T-cell (primary cell): ENCODE measurements around the gene PTCRA. TPM values are rescaled to one million over a fixed set of nuclear protein-coding genes. Genes with fewer than 3 reads are reported as not detected.
A peak's percentile ranks its signal among the peaks of the same experiment; 100 is the strongest.

Source experiments
- ATAC-seq, 4 experiments: fragments of 200-7000 bp in 3 of 4; fragments of 150-1000 bp in 1 of 4; cut with Tn5 transposase; replicated peaks in 1 of 4; 1 replicate in 3 of 4; 2 replicates in 1 of 4; pipeline ENCODE4 v1.10.0; 2021; ENCODE audit warnings: moderate library complexity in 3 of 4, mild to moderate bottlenecking in 2 of 4, moderate number of reproducible peaks in 1 of 4
- CTCF ChIA-PET, 2 donors: fragments of 300-600 bp; sonication (Branson Sonifier 250); formaldehyde crosslinking; loops; one replicate each; lab custom pipeline; 2022; ENCODE audit warnings: antibody characterized with exemption in 2 of 2; lab: Charles Lee
- POLR2A ChIA-PET, 2 donors: fragments of 300-600 bp; sonication (Branson Sonifier 250); formaldehyde crosslinking; loops; one replicate each; lab custom pipeline; 2022; ENCODE audit warnings: antibody characterized with exemption in 2 of 2; lab: Charles Lee
- DNase-seq, 35 experiments: peaks; one replicate each; pipeline versions ENCODE4 v3.0.0 to v3.0.0-alpha.2; 2013 to 2023
- H3K27ac ChIP-seq: one replicate; pipeline ENCODE4 v1.5.1; 2013; ENCODE audit warnings: low read length
- H3K27me3 ChIP-seq, 2 experiments: replicated peaks in 1 of 2; 1 replicate in 1 of 2; 2 replicates in 1 of 2; pipeline versions ENCODE4 v1.6.1 to v1.7.0; 2013; ENCODE audit warnings: low read length in 1 of 2, mixed read lengths in 1 of 2; ENCODE audit not compliant: control insufficient read depth in 2 of 2, insufficient read depth in 2 of 2; ENCODE audit errors: extremely low read depth in 1 of 2
- H3K36me3 ChIP-seq, 2 donors: 1 replicate in 1 of 2; 2 replicates in 1 of 2; pipeline versions ENCODE4 v1.6.1 to v1.7.0; 2013; ENCODE audit warnings: low read length in 1 of 2; ENCODE audit not compliant: control insufficient read depth in 2 of 2, insufficient read depth in 1 of 2; ENCODE audit errors: extremely low read depth in 1 of 2
- H3K4me1 ChIP-seq, 2 experiments: 1 replicate in 1 of 2; 2 replicates in 1 of 2; pipeline versions ENCODE4 v1.6.1 to v1.7.0; 2013; ENCODE audit warnings: low read length in 2 of 2, mixed read lengths in 1 of 2; ENCODE audit not compliant: insufficient read depth in 2 of 2, control insufficient read depth in 1 of 2; ENCODE audit errors: extremely low read depth in 1 of 2
- H3K4me3 ChIP-seq, 2 donors: 1 replicate in 1 of 2; 2 replicates in 1 of 2; pipeline versions ENCODE4 v1.5.1 to v1.7.0; 2013; ENCODE audit warnings: mild to moderate bottlenecking in 2 of 2, low read length in 1 of 2, moderate library complexity in 1 of 2; ENCODE audit not compliant: control insufficient read depth in 1 of 2; ENCODE audit errors: extremely low read depth in 1 of 2
- H3K9me3 ChIP-seq: 2 replicates; pipeline ENCODE4 v1.7.0; 2013
- H3K27ac Mint-ChIP-seq, 2 donors: one replicate each; pipeline ENCODE4 v1.8.0; 2020 to 2021; ENCODE audit warnings: mild to moderate bottlenecking in 2 of 2, mixed read lengths in 2 of 2
- H3K27me3 Mint-ChIP-seq, 2 donors: one replicate each; pipeline ENCODE4 v1.8.0; 2021 to 2022; ENCODE audit warnings: mixed read lengths in 2 of 2
- H3K36me3 Mint-ChIP-seq: one replicate; pipeline ENCODE4 v1.8.0; 2021; ENCODE audit warnings: mixed read lengths
- H3K4me1 Mint-ChIP-seq, 3 donors: one replicate each; pipeline ENCODE4 v1.8.0; 2020 to 2022; ENCODE audit warnings: mixed read lengths in 3 of 3, mild to moderate bottlenecking in 1 of 3
- H3K4me3 Mint-ChIP-seq, 3 donors: one replicate each; pipeline ENCODE4 v1.8.0; 2020 to 2022; ENCODE audit warnings: mild to moderate bottlenecking in 3 of 3, mixed read lengths in 3 of 3, moderate library complexity in 3 of 3
- H3K9me3 Mint-ChIP-seq, 3 donors: one replicate each; pipeline ENCODE4 v1.8.0; 2020 to 2022; ENCODE audit warnings: mixed read lengths in 3 of 3
- WGBS: methylation state at CpG from one replicate; pipeline ENCODE4 v1.1.5; 2013; ENCODE audit warnings: missing lambda C conversion rate; ENCODE audit not compliant: insufficient coverage; 5-methylcytosine and 5-hydroxymethylcytosine counted together
- total RNA-seq, 35 experiments: library from RNA in 6 of 35; stranded (reverse) in 6 of 35; fragments of 120-200 nt in 1 of 35; gene quantifications; one replicate each; pipeline versions ENCODE4 v1.2.1 to v1.2.4 and lab custom pipeline; 2013 to 2026

PTCRA gene
- total RNA-seq, 5 donors from 2014 or later (not counting 1 experiment from before 2014, with no cell fraction given), result 0.53 TPM; not detected in 4

DNA sequence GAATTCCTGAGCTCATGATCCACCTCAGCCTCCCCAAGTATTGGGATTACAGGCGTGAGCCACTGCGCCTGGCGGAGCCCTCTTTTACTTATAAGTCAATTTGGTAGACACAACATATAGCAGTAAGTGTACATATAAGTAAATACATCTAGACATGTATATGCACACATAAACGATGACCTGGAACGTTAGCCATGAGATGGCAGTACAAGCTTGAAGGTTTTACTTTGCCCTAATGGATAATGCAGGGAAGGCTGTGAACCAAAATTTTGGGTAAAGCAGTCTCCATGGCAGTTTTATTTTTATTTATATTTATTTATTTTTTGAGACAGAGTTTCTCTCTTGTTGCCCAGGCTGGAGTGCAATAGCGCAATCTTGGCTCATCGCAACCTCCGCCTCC, 42.3 kb downstream of the PTCRA start:
- Histone ChIP-seq H3K4me3 (no peak overlapping the region), H3K27me3 (peaks cover 0 to 19% of the 10 kb centered on the region in 2 experiments), H3K27ac (no peak overlapping the region), H3K4me1 (peaks cover 2 to 17% of the 10 kb centered on the region in 2 experiments), H3K9me3 (no peaks in the 10 kb centered on the region), H3K36me3 (peaks cover 4 to 10% of the 10 kb centered on the region in 2 donors)
- Mint-ChIP-seq H3K36me3 (peaks cover 13% of the 10 kb centered on the region), H3K4me3 (no peak overlapping the region), H3K27ac (no peak overlapping the region), H3K27me3 (no peaks in the 10 kb centered on the region), H3K9me3 (no peaks in the 10 kb centered on the region), H3K4me1 (peaks cover 21 to 25% (median 22%) of the 10 kb centered on the region in 3 donors)
- ATAC-seq (no peak), DNase-seq (no peak)
- ChIA-PET POLR2A (interaction anchor here in 1 of 2 donors (0.6 kb wide), 1 partner anchor 151 kb away, joined by 3 read pairs; no protein-coding TSS in a partner anchor), CTCF (interaction anchor here in 1 of 2 donors (0.6 kb wide), 1 partner anchor 47 kb away, joined by 6 read pairs; no protein-coding TSS in a partner anchor)
- no CpG with 5 or more reads among the region's 8 CpGs for WGBS

DNA sequence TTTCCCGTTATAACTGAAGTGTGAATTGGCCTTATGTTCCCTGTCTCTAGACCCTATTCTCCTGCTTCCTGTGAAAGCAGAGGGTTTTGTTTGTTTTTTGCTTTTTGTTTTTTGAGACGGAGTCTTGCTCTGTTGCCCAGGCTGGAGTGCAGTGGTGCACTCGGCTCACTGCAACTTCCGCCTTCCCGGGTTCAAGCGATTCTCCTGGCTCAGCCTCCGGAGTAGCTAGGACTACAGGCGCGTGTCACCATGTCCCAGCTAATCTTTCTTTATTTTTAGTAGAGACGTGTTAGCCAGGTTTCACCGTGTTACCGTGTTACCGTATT, 44.0 kb downstream of the PTCRA start:
- H3K27me3 Mint-ChIP-seq, result no peaks in the 10 kb centered on the region
- Histone ChIP-seq H3K9me3 (no peaks in the 10 kb centered on the region), H3K4me3 (no peak overlapping the region), H3K36me3 (peaks cover 6 to 19% of the 10 kb centered on the region in 2 donors), H3K27ac (no peak overlapping the region), H3K27me3 (peaks cover 0 to 19% of the 10 kb centered on the region in 2 experiments), H3K4me1 (peaks cover 2 to 17% of the 10 kb centered on the region in 2 experiments)
- CTCF ChIA-PET, result no interaction called here
- POLR2A ChIA-PET, result no interaction called here
- no peaks in the 10 kb centered on the region for H3K9me3 Mint-ChIP-seq
- peaks cover 21 to 25% (median 22%) of the 10 kb centered on the region in 3 donors for H3K4me1 Mint-ChIP-seq
- DNase-seq, result no peak
- WGBS, result 68% methylated on average over 11 of the region's 13 CpGs
- peak overlapping the region; percentile 65 to 91 (median 73) for H3K4me3 Mint-ChIP-seq
- no peak overlapping the region for H3K27ac Mint-ChIP-seq
- ATAC-seq, result no peak
- peaks cover 21% of the 10 kb centered on the region for H3K36me3 Mint-ChIP-seq

DNA sequence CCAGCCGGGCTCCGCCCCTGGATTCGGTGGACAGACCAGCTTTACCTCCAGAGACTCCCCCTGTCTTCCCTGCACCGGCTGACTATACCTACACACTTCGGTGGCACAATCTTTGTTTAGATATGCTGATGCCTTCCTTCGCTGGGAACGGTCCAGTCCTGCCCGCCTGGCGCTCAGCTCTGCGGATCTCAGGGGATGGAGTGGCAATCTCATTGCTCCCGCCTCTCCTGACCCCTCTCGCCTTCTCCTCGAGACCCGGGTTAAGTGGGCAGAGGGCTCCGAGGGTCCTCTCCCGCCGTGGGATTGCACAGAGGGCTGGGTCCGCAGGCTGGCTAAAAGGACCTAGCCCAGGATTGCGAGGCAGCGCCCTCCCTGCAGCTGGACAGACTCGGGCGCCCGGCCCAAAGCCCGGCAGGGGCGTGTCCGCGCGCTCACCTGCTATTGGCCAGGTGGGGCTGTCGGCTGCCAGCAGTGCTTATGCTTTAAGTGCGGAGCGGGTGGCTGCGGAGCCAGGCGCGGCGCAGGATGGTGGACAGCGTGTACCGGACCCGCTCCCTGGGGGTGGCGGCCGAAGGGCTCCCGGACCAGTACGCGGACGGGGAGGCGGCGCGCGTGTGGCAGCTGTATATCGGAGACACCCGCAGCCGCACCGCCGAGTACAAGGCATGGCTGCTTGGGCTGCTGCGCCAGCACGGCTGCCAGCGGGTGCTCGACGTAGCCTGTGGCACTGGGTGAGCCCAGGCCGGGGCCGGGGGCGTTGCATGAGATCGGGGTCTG, 44.6 kb downstream of the PTCRA start, which contains the start of gene GNMT:
Gene GNMT, plus strand, starts transcription at position 512 of the 777 bp plus-strand sequence. Its CDS starts 14 bp downstream, at position 526.
- DNase-seq (peak in 17 of 35 experiments; percentile 9 to 49 (median 28)), ATAC-seq (peak; percentile 78 to 84 (median 82))
- 17% methylated on average over 61 of the region's 62 CpGs for WGBS
- Mint-ChIP-seq H3K27ac (no peak within 1 kb of the TSS), H3K27me3 (no peaks in the 10 kb centered on the region), H3K4me3 (peak within 1 kb of the TSS; percentile 65 to 91 (median 73)), H3K4me1 (peaks cover 21 to 25% (median 22%) of the 10 kb centered on the region in 3 donors), H3K9me3 (no peaks in the 10 kb centered on the region), H3K36me3 (peaks cover 25% of the 10 kb centered on the region)
- no peak within 1 kb of the TSS for H3K27ac ChIP-seq
- POLR2A ChIA-PET, result no interaction called here
- CTCF ChIA-PET, result interaction anchor here in 1 of 2 donors (0.6 kb wide), 1 partner anchor 48 kb away, joined by 4 read pairs; no protein-coding TSS in a partner anchor
- H3K9me3 ChIP-seq, result no peaks in the 10 kb centered on the region
- peaks cover 8 to 25% of the 10 kb centered on the region in 2 donors for H3K36me3 ChIP-seq
- peaks cover 2 to 17% of the 10 kb centered on the region in 2 experiments for H3K4me1 ChIP-seq
- peaks cover 0 to 19% of the 10 kb centered on the region in 2 experiments for H3K27me3 ChIP-seq
- peak within 1 kb of the TSS; percentile 38 to 64 for H3K4me3 ChIP-seq

DNA sequence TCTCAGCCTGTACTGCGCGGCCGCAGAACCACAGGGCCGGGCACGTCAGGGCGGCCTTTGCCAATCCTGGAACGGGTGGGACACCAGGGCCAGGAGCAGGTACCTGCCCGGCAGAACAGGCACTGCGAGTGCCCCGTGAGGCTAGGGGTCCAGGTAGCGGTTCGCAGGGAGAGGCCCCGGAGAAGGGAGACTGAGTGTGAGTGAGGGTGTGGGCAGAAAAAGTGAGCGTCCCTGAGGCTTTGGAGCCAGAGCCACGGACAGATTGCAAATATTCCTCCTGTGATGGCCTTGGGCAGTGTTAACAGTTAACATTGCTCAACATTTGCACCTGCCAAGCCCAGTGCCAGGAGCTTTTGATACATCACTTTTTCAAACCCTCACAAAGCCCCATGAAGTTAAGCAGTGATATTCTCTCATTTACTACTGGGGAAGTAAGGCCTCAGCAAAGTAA, 45.2 kb downstream of the PTCRA start:
- POLR2A ChIA-PET, result interaction anchor here in 1 of 2 donors (0.6 kb wide), 1 partner anchor 43 kb away, joined by 3 read pairs; no protein-coding TSS in a partner anchor
- CTCF ChIA-PET, result interaction anchor here in 1 of 2 donors (0.6 kb wide), 1 partner anchor 48 kb away, joined by 4 read pairs; no protein-coding TSS in a partner anchor
- Mint-ChIP-seq H3K27me3 (no peaks in the 10 kb centered on the region), H3K27ac (no peak overlapping the region), H3K4me3 (peak overlapping the region; percentile 65 to 91 (median 73)), H3K9me3 (no peaks in the 10 kb centered on the region), H3K36me3 (peaks cover 27% of the 10 kb centered on the region), H3K4me1 (peaks cover 21 to 25% (median 22%) of the 10 kb centered on the region in 3 donors)
- Histone ChIP-seq H3K4me1 (peaks cover 2 to 17% of the 10 kb centered on the region in 2 experiments), H3K4me3 (peak overlapping the region; percentile 38 to 64), H3K9me3 (no peaks in the 10 kb centered on the region), H3K27ac (no peak overlapping the region), H3K36me3 (peaks cover 8 to 30% of the 10 kb centered on the region in 2 donors), H3K27me3 (peaks cover 0 to 19% of the 10 kb centered on the region in 2 experiments)
- 34% methylated on average over 9 of the region's 15 CpGs for WGBS
- ATAC-seq (no peak), DNase-seq (no peak)

DNA sequence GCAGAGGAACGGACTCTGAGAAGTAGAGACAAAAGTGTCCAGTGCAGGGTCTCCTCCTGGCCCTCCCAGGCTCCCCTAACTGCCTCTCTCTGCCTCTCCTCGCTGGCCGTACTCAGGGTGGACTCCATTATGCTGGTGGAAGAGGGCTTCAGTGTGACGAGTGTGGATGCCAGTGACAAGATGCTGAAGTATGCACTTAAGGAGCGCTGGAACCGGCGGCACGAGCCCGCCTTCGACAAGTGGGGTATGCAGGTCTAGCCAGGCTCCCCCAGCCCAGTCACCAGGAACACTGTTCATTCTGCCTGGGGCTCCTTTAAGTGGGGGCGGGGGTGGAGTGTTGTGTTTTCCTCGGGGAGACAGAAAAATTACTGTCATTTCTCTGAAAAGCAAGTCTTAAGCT, 46.2 kb downstream of the PTCRA start:
- no peak overlapping the region for H3K4me3 ChIP-seq
- Mint-ChIP-seq H3K4me3 (peak overlapping the region in 2 of 3 donors; percentile 31 to 91), H3K27ac (no peak overlapping the region), H3K36me3 (peaks cover 27% of the 10 kb centered on the region), H3K4me1 (peaks cover 21 to 25% (median 22%) of the 10 kb centered on the region in 3 donors), H3K27me3 (no peaks in the 10 kb centered on the region), H3K9me3 (no peaks in the 10 kb centered on the region)
- no peak for DNase-seq
- no peak for ATAC-seq
- CTCF ChIA-PET, result no interaction called here
- 100% methylated on average over 7 of the region's 12 CpGs for WGBS
- peaks cover 0 to 19% of the 10 kb centered on the region in 2 experiments for H3K27me3 ChIP-seq
- peaks cover 8 to 38% of the 10 kb centered on the region in 2 donors for H3K36me3 ChIP-seq
- POLR2A ChIA-PET, result no interaction called here
- no peaks in the 10 kb centered on the region for H3K9me3 ChIP-seq
- H3K4me1 ChIP-seq, result peaks cover 2 to 17% of the 10 kb centered on the region in 2 experiments
- no peak overlapping the region for H3K27ac ChIP-seq

DNA sequence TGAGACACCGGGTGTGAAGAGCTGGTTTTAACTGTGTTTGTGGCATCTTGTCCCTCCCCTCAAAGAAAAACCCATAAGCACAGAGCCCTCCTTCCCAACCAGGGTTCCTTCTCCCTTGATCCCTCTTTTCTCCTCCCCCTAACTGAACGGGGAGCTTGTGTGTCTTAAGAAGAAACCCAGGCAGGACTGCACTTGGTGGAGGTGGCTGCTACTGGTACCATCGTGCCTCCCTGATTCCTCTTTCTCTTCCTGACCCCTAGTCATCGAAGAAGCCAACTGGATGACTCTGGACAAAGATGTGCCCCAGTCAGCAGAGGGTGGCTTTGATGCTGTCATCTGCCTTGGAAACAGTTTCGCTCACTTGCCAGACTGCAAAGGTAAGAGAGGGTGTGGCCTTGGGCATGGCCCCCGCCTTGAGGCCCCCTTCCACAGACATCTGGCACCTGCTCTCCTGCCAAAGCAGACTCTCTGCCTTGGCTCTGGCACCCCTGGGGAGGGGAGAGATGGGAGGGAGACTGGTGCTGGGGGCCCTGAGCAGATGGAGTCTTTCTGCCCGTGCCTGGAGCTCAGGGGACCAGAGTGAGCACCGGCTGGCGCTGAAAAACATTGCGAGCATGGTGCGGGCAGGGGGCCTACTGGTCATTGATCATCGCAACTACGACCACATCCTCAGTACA, 46.8 kb downstream of the PTCRA start:
- H3K4me3 Mint-ChIP-seq, result peak overlapping the region in 1 of 3 donors; percentile 31
- ChIA-PET CTCF (no interaction called here), POLR2A (no interaction called here)
- no peak overlapping the region for H3K4me3 ChIP-seq
- WGBS, result 94% methylated on average over 4 of the region's 13 CpGs
- peaks cover 8 to 43% of the 10 kb centered on the region in 2 donors for H3K36me3 ChIP-seq
- no peak for DNase-seq
- H3K4me1 ChIP-seq, result peaks cover 2 to 17% of the 10 kb centered on the region in 2 experiments
- H3K27me3 Mint-ChIP-seq, result no peaks in the 10 kb centered on the region
- peaks cover 27% of the 10 kb centered on the region for H3K36me3 Mint-ChIP-seq
- no peaks in the 10 kb centered on the region for H3K9me3 ChIP-seq
- no peak overlapping the region for H3K27ac Mint-ChIP-seq
- no peaks in the 10 kb centered on the region for H3K9me3 Mint-ChIP-seq
- H3K27ac ChIP-seq, result no peak overlapping the region
- ATAC-seq, result no peak
- H3K27me3 ChIP-seq, result peaks cover 0 to 19% of the 10 kb centered on the region in 2 experiments
- H3K4me1 Mint-ChIP-seq, result peaks cover 21 to 25% (median 22%) of the 10 kb centered on the region in 3 donors
